Left lobe of liver (tissue), 2 donors: ENCODE data around the gene ABCA12. TPM values are rescaled to one million over a fixed set of nuclear protein-coding genes. Genes with fewer than 3 reads are reported as not detected.

ENCODE experiments used
- ATAC-seq: fragments of 200-7000 bp; cut with Tn5 transposase; one replicate; pipeline ENCODE4 v1.9.1; 2020; ENCODE audit warnings: mild to moderate bottlenecking, moderate library complexity
- DNase-seq: peaks from one replicate; pipeline ENCODE4 v3.0.0-alpha.2; 2020; ENCODE audit warnings: low spot score
- total RNA-seq: library from RNA; stranded (reverse); gene quantifications from one replicate; pipeline ENCODE4 v1.2.1, GENCODE V29; 2021
- donor health status: DM: no; HTN: no; CAD: no; lungs with moderate emphysema.
- donor health status: DM: no; HTN: yes; CAD: no.

The ABCA12 gene
- total RNA-seq, 1 donor from 2014 or later = not detected

DNA sequence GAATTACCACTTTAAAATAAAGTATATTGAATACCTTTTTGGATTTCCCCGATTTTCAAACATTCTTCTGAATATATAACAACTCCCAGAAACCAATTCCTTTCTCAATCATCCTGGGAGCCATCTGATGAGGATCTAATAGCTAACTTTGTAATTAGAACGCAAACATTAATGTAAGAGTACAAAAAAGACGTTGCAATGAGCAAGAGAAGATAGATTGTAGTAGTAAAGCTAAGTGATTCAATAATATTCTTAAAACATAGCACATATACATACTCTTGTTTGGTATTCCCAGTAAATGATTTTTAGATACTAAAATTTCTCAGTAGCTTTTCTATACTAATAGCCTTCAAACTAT, 1.1 kb downstream of the ABCA12 start:
- no peak for ATAC-seq
- DNase-seq = no peak

DNA sequence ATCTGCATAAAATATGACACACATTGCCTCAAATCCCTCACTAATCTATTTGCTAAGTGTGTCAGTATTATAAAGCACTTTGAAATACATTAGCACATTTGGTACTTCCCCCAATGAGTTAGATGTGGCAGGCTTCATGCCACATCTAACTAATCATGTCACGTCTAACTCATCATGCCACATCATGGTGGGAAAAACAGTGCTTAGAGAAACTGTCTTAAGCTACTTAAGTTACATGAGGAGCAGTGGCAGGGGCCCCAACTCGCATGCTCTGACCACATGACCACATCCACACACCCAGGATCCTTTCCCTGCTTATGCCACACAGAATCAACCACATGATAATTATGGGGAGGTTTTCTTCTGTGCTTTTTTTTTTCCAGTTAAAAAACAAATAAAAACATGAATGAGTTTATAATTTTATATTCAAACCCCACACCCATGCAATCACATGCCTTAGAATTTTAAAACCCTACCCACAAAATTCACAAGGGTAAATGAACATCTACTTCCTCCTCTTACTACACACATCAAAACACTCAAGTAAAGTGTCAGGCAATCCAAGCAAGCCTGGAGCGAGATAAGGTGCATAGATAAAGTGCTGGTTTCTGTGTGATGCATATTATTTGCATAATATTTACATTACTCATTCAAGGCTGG, 1.6 kb downstream of the ABCA12 start:
- ATAC-seq = no peak
- DNase-seq = no peak

DNA sequence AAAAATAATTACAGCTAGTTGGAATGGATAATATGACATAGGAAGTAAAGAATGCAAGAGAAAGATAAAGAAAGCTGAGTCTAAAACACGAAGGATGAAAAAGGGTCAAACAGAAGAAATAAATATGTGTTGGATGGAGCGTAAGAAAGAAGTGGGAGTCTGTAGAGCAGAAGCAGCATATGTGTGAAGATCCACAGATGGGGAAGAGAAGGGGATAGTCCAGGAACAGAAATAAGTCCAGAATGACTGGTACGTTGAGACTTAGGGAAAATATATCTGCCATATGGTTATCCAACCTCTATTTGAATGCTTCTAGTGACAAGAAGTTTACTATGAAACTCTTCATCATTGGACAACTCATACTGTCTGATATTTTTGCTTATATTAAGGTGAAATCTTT, 18.0 kb downstream of the ABCA12 start:
- no peak for ATAC-seq
- no peak for DNase-seq

DNA sequence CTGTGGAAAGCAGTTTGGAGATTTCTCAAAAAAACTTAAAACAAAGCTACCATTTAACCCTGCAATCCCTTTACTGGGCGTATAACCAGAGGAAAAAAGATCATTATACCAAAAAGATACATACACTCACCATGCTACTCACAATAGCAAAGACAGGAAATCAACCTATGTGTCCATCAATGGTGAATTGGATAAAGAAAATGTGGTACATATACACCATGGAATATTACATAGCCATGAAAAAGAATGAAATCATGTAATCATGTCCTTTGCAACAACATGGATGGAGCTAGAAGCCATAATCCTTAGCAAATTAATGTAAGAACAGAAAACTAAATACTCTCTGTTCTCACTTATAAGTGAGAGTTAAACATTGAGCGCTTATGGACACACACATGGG, 18.6 kb downstream of the ABCA12 start:
- ATAC-seq (no peak), DNase-seq (no peak)

DNA sequence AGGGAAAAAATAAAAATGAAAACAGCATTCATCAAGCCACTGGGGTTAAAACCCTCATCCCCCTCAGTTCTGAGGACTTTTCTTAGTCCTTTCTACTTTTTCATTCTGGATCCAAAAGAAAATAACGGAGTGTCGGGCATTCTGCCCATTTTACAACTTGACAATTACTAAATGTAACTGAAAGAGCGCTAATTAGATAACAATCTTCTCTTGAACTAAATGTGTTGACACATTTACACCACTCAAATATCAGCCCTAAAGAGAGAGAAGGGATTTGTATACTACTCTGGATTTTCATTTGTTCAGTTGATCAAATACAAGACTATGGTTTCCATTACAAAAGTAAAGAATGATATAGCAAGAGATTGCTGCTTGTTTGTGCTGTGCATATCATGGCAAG, 27.5 kb downstream of the ABCA12 start:
- no peak for ATAC-seq
- no peak for DNase-seq

DNA sequence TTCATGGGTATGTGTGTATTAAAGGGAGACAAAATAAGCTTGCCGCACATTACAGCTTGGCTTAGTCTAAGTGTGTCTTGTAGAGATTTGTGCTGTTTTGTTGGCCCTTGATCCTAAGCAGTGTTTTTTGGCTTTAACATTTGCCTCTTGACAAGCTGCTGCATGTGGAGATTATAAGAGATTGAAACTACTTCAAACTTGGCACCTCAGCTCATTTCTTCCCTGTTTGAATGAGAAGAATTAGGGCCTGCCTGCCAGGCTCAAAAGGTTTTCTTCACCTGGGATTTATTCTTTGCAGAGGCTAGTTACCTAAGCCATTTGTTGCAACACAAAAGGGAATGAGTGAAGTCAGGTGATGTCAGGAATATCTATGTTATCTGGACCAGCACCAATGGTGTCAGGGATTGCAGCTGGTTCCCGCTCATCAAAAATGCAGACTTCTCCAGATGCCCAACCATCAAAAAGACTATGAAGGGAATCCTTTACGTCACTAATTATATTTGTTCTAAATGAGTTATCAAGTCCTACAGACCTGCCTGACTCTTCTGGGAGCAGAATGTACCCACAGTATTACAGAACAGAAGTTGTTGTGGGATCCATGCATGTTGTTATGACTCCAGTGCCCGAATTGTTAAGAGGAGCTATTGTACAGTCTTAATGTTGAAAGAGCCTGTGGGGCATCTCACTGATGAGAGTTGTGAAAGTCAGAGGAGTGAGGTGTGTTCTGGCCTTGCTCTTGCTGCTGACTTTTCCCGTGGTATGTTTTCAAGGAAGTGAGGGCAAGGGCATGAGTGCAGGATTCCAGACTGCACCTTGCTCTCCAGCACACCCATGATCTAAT, 31.0 kb downstream of the ABCA12 start:
- ATAC-seq = no peak
- no peak for DNase-seq

DNA sequence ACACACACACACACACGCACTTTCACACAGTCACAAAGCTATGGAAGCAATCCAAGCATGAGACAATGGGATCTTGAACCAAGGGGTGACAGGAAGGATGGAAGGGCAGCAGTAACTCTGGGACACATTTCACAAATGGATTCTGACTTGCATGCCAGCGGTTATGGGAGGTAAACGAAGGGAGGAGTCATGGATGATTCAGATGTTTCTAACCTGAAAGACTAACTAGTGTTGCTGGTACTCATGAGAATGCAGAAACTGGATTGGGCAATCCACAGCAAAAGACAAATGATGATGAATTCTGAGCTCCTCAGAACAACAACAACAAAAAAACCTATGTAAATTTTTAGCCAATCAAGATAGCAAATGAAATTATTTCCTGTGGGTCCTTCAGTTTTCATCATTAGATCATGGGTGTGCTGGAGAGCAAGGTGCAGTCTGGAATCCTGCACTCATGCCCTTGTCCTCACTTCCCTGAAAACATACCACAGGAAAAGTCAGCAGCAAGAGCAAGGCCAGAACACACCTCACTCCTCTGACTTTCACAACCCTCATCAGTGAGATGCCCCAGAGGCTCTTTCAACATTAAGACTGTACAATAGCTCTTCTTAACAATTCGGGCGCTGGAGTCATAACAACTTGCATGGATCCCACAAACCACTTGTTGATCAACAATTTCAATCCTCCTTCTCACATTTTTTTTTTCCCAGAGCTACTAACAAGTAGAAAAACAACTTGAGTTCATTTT, 32.6 kb downstream of the ABCA12 start:
- ATAC-seq (no peak), DNase-seq (no peak)

DNA sequence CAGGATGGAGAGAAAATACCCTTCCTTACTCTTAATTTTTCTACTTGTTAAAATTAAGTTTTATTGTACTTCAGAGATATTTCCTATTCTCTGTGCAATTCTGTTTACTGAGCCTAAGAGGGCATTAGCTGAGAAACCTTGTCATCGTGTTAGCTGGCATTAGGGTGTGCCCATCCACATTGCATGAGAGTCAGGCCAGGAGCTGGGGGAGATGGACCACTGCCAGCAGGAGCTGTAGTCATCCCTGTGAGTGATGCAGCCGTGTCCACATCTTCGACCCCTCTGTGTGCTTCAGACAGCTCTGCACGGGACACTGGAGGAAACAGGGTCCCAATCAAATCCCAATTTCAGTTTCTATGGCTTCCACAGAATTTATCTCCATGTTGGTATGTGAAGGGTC, 34.2 kb downstream of the ABCA12 start:
- ATAC-seq = no peak
- no peak for DNase-seq

DNA sequence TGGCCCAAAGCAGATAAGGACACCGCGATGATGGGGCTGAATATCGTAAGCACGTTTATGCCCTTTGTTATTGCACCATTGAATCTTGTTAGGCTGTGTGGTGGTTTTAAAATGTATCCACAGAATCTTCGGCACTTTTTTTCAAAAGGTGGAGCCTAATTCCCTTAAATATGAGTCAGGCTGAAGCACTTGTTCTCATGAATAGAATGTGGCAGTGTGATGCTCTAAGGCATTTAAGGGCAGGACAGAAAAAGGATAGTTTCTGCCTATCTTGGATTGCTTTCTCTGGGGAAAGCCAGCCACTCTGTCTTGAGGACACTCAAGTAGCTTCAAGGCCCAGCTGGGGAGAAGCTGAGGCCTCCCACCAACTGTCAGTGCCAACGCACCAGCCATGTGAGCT, 39.6 kb downstream of the ABCA12 start:
- ATAC-seq (no peak), DNase-seq (no peak)

DNA sequence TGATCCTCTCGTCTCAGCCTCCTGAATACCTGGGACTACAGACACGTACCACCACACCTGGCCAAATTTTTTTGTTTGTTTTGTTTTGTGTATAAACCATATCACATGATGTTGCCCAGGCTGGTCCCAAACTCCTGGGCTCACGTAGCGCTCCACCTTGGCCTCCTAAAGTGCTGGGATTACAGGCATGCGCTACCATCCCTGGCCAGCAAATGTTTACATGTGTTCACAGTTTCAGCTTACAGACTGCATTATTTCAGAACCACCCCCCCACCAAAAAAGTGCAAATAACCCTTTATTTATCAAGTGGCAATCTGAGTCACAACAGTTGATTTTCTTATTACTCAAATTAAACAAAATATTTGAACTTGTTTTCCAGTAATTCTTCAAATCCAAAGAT, 54.3 kb downstream of the ABCA12 start:
- no peak for DNase-seq
- no peak for ATAC-seq

DNA sequence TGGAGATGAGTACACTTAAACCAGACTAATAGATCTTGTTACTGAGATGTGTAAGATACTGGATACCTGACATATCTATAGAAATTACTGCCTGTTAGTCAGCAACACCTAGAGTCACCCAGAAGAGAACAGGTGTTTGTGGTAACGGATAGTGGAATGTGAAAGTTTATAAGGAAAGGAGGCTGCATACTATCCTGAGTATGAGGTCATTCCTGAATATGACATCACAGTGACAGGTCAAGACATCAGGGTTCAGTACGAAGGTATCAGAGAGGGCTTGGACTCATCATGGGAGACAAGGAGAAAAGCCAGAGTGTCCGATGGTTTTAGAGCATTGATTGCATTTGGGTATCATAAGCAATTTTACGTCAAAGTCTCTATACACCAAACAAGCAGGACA, 55.3 kb downstream of the ABCA12 start:
- DNase-seq (no peak), ATAC-seq (no peak)

DNA sequence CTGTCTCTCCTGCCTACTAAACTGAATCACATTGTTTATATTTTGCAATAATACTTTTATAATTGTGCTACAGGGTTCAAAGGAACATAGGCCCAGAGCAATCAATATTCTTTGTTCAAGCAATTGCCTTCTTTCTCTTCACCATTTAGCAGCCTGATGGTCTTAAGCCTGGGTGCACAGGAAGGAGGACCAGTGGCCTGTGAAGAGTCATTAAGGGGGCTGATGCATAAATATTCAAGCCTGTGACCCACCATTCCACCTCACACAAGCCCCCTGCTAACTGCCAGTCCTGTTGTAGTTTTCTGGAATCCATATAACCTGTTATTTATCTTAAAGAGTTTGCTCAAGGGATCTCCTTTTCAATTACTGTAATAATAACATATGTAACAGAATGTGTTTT, 56.0 kb downstream of the ABCA12 start:
- ATAC-seq (no peak), DNase-seq (no peak)

DNA sequence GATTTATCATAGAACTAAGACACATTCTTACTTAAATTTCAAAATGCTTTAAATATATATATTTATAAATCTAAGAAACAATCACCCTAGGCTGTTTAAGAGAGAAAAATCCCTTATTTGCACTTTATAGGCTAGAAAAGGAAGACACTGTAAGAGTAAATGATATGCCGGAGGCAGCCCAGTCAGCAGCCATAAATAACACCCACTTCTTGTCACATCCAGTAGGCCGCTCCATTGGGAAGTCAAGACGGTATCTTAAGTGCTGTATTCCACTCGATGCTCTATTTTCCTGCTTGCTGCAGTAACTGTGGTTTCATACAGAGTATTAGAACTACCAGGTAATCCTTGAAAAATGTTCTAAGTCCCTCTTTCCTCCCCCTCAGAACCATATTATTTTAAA, 57.9 kb downstream of the ABCA12 start:
- no peak for DNase-seq
- no peak for ATAC-seq

DNA sequence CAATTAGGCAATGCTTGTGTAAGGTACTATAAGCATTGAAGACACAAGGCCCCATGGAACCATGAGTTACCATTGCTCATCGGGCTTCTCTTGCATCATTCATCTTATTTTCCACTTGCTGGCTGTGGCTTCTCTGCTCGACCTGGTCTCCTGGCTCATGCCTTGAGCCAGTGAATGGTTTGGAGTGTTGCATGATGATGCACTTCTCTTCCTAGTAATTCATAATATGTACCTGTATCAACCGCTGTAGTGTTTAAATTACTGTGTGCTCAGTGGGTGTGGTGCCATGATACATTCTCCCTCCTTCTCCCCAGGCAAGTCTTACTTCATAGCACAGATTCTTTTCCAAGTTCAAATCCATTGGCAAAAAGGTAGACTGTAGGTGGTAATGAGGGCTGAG, 66.8 kb downstream of the ABCA12 start:
- ATAC-seq = no peak
- DNase-seq = no peak

DNA sequence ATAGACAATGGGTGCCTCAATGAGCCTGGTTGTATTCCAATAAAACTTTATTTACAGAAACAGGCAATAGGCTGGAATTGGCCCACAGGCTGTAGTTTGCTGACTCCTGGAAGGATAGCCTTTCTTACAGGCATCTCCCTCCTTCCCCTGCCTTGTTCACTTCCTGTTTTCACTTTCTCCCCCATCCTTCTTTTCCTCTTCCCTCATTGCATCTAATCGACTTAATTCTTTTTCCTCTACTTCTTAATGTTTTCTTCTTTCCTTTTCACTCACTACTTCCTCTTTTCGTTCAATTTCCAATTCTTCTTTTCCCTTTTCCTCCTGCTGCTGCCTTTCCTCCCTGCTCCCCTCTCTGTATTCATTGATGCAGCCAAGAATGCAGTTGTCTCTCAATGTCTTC, 70.0 kb downstream of the ABCA12 start:
- DNase-seq (no peak), ATAC-seq (no peak)

DNA sequence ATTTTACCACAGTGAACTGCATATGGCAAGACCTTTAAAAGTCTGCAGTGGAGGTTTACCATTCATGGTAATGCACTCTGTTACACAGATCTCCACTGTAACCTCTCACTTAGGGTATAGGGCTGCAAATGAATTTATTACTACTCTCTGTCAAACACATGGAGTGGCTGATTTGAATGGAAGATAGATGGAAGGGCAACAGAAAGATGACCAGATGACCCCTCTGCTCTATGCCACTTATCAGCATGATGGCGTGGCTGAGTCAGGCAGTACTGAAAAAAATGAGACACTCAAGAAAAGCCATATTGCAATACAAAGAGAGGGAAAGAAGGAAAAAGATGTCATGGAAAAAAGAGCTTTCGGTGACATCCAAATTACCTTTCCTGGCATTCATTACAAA, 72.3 kb downstream of the ABCA12 start:
- ATAC-seq (no peak), DNase-seq (no peak)

DNA sequence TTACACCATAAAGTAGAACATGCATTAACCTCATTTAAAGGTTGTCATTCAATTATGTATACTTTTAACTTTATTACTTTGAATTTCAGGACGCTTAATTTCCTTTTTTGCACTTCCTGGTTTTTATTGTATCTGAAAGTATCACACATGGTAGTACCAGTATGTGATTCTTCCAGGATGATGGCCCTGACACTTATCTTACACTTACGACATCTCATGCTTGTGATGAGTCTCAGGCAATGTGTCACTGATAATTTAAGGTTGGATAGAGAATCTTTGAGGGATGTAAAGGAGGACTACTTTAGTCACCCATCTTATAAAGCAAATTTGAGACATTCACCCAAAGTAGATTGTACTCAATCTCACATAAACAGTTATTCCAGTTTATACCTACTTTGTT, 74.9 kb downstream of the ABCA12 start:
- ATAC-seq = no peak

DNA sequence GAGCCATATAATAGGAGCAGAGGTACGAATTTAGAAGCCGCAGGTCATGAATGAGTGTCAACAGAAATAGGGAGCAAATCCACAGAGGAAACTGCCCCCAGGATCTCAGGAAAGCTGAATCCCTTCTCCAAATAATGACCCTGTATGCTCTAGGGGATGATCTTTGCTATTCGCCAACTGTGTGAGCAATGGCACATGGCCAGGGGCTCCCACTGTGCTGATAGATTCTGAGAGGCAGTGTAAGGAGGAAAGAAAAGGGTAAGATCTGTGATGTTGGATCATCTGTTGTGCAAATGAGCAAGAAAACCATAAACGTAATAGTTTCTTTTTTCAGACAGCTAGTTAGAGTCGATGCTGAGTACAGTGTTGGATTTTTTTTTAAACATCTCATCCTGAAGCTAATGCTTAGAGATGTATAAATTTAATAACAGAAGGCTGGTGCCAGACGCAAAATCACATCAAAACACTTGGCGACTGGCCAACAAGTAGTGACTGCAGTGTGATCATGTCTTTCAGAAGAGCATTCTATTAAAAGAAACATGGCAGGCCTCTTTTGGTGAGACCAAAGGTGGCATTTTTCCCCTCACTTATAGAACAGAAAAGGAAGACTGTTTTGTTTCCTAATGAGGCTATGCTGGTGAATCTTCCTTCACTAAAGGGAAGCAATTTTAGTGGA, 77.4 kb downstream of the ABCA12 start:
- ATAC-seq (no peak), DNase-seq (no peak)

More for the DNA sequence above, 74.9 kb downstream of the ABCA12 start:
- DNase-seq = no peak

DNA sequence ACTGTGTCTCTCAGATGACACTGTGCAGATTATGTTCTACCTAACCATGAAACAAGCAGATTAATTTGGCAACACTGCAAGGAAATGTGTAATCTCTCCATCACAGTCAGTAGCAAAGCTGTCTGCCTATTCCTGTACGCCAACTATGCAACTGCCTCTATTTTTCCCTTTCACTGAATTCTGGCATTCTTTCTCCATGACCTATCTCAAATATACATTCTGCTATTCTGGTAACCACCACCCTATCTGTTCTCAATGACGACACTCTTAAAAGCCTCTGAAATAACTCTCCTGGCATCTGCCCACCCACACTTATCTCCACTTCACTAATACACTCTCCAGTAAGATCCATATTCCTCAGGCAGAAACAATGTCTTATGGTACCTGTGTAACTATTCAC, 78.7 kb downstream of the ABCA12 start:
- DNase-seq (no peak), ATAC-seq (no peak)

DNA sequence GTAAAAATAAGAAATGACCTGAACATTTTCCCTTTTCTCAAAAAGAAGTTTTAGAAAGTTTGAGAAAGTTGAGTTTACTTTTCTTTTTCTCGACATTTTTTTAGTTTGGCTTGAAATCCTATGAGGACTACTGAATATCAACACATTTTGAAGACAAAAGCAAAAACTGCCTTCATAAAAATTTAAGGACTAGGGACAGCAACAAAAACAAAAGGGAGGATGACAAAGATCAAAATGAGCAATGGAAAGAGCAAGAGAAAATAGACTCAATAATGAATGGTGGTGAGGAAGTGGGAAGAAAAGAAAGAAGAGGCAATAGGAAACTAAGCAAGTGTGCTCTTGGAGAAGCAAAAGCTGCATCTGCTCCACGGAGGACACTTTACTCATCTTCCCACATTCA, 82.5 kb downstream of the ABCA12 start:
- DNase-seq (no peak), ATAC-seq (no peak)

DNA sequence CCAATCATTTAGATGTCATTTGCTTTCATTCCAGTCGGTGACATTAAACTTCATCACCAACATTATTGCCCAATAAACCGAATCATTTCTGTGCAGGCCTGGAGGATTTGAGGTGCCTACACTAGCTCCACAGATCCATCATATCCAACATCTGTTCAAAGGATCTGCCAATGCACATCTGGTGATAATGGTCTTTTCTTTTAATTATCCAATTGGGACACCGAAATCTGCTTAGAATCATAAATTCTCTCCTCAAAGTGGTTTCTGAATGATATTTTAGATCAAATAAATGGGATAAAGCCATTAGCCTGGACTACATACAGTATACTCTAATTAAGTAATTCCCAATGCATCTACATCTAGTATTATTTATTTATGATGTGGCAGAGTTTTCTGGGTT, 85.6 kb downstream of the ABCA12 start:
- no peak for DNase-seq
- no peak for ATAC-seq

DNA sequence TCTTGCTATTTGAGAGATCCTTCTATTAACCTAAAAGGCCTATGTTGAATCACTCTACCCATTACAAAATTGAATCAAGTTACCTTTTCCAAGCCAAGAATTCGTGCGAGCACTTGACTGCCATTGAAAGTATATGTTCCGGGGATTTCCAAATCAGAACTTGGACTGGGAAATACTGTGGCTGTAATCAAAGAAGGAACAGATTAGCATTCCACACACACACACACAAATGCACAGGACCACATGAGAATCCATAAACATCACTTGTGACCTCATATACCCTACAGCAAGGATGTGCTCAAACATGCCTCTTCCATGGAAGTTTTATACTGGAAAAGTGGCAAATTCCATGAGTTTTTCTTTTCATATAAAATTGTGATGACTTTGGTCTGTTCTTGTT, 86.0 kb downstream of the ABCA12 start:
- no peak for ATAC-seq
- DNase-seq = no peak
